HepG2 (cell line): Measurements from ENCODE around the gene ANAPC2. TPM values are rescaled to one million over a fixed set of nuclear protein-coding genes. Genes with fewer than 3 reads are reported as not detected.
A peak's percentile ranks its signal among the peaks of the same experiment; 100 is the strongest.

Source experiments
- ATF1 ChIP-seq: IDR thresholded peaks from 2 replicates; pipeline ENCODE4 v1.6.1; 2016; ENCODE audit warnings: mild to moderate bottlenecking, control low read depth
- CCDC6 ChIP-seq: sonication (generic); formaldehyde crosslinking; IDR thresholded peaks from 2 replicates; pipeline ENCODE4 v1.8.1; 2022; ENCODE audit warnings: mild to moderate bottlenecking, missing genetic modification reagents, moderate library complexity
- GABPB1 ChIP-seq: IDR thresholded peaks from 2 replicates; pipeline ENCODE4 v1.6.1; 2016; ENCODE audit warnings: mild to moderate bottlenecking, missing genetic modification reagents, moderate library complexity, missing compliant biosample characterization
- GTF3A ChIP-seq: sonication (generic); formaldehyde crosslinking; conservative IDR thresholded peaks from 2 replicates; pipeline ENCODE4 v1.4.0; 2020; ENCODE audit warnings: mild to moderate bottlenecking, missing genetic modification reagents
- HNRNPL ChIP-seq: fragments of 200-400 bp; formaldehyde crosslinking; IDR thresholded peaks from 2 replicates; pipeline ENCODE4 v1.6.1; 2017; ENCODE audit warnings: mild to moderate bottlenecking, low read depth, low read length
- HOXA9 ChIP-seq: sonication (generic); formaldehyde crosslinking; IDR thresholded peaks from 2 replicates; pipeline ENCODE4 v1.8.1; 2022; ENCODE audit warnings: missing genetic modification reagents, mild to moderate bottlenecking, moderate library complexity, borderline replicate concordance
- KDM2A ChIP-seq: sonication (generic); formaldehyde crosslinking; IDR thresholded peaks from 2 replicates; pipeline ENCODE4 v1.4.0; 2020; ENCODE audit warnings: low read depth, missing genetic modification reagents, borderline replicate concordance
- MIER2 ChIP-seq: IDR thresholded peaks from 2 replicates; pipeline ENCODE4 v1.6.1; 2016; ENCODE audit warnings: missing biosample characterization, missing genetic modification reagents
- PBX3 ChIP-seq: sonication (generic); formaldehyde crosslinking; IDR thresholded peaks from 2 replicates; pipeline ENCODE4 v1.8.1; 2023; ENCODE audit warnings: missing genetic modification reagents, inconsistent platforms, borderline replicate concordance
- PHF8 ChIP-seq: sonication (generic); formaldehyde crosslinking; IDR thresholded peaks from 2 replicates; pipeline ENCODE4 v1.5.0; 2020; ENCODE audit warnings: missing genetic modification reagents
- PRDM10 ChIP-seq: sonication (generic); formaldehyde crosslinking; IDR thresholded peaks from 2 replicates; pipeline ENCODE4 v1.4.0; 2020; ENCODE audit warnings: low read depth, missing genetic modification reagents
- SALL1 ChIP-seq: sonication (generic); formaldehyde crosslinking; IDR thresholded peaks from 2 replicates; pipeline ENCODE4 v1.8.0; 2022; ENCODE audit warnings: mild to moderate bottlenecking, missing genetic modification reagents
- TFE3 ChIP-seq: IDR thresholded peaks from 2 replicates; pipeline ENCODE4 v1.6.1; 2016
- ZMAT3 ChIP-seq: sonication (generic); formaldehyde crosslinking; conservative IDR thresholded peaks from 2 replicates; pipeline ENCODE4 v1.7.0; 2021; ENCODE audit warnings: missing genetic modification reagents
- ZNF20 ChIP-seq: sonication (generic); formaldehyde crosslinking; IDR thresholded peaks from 2 replicates; pipeline ENCODE4 v1.4.0; 2020; ENCODE audit warnings: mild to moderate bottlenecking, moderate library complexity, missing genetic modification reagents
- ZNF260 ChIP-seq: sonication (generic); formaldehyde crosslinking; IDR thresholded peaks from 2 replicates; pipeline ENCODE4 v1.4.0; 2020; ENCODE audit warnings: missing genetic modification reagents, low read depth, mild to moderate bottlenecking, borderline replicate concordance
- ZNF335 ChIP-seq: sonication (generic); formaldehyde crosslinking; IDR thresholded peaks from 2 replicates; pipeline ENCODE4 v1.4.0; 2020; ENCODE audit warnings: missing genetic modification reagents
- ZNF558 ChIP-seq: sonication (generic); formaldehyde crosslinking; IDR thresholded peaks from 2 replicates; pipeline ENCODE4 v1.9.0; 2022; ENCODE audit warnings: mild to moderate bottlenecking, missing genetic modification reagents, borderline replicate concordance
- ZNF644 ChIP-seq: IDR thresholded peaks from 2 replicates; pipeline ENCODE4 v1.6.1; 2016; ENCODE audit warnings: low read depth
- ZNF670 ChIP-seq: sonication (generic); formaldehyde crosslinking; IDR thresholded peaks from 2 replicates; pipeline ENCODE4 v1.8.0; 2022; ENCODE audit warnings: mild to moderate bottlenecking, missing genetic modification reagents, borderline replicate concordance
- ZNF703 ChIP-seq: sonication (generic); formaldehyde crosslinking; IDR thresholded peaks from 2 replicates; pipeline ENCODE4 v1.5.1; 2020; ENCODE audit warnings: missing genetic modification reagents, mild to moderate bottlenecking, moderate library complexity, borderline replicate concordance
- ZNF720 ChIP-seq: sonication (generic); formaldehyde crosslinking; IDR thresholded peaks from 2 replicates; pipeline ENCODE4 v1.4.0; 2020; ENCODE audit warnings: missing genetic modification reagents
- ZNF766 ChIP-seq: sonication (generic); formaldehyde crosslinking; IDR thresholded peaks from 2 replicates; pipeline ENCODE4 v1.5.0; 2020; ENCODE audit warnings: missing genetic modification reagents, borderline replicate concordance
- ZNF768 ChIP-seq: sonication (generic); formaldehyde crosslinking; IDR thresholded peaks from 2 replicates; pipeline ENCODE4 v1.4.0; 2020; ENCODE audit warnings: missing genetic modification reagents
- ZNF816 ChIP-seq: sonication (generic); formaldehyde crosslinking; IDR thresholded peaks from 2 replicates; pipeline ENCODE4 v1.8.0; 2022; ENCODE audit warnings: missing genetic modification reagents, mild to moderate bottlenecking, borderline replicate concordance
- polyA plus RNA-seq, 8 experiments: library from polyadenylated mRNA; depleted of rRNA in 3 of 8; stranded (reverse) in 7 of 8; unstranded in 1 of 8; fragments of >200 nt; fragmentation: Illumina TruSeq in 4 of 8; extraction: Trizol in 4 of 8; gene quantifications; 2 replicates each; pipeline versions ENCODE4 v1.2.1 to v1.2.3, GENCODE V29; 2011 to 2016; ENCODE audit warnings: low read depth in 4 of 8, missing spikeins in 1 of 8, mixed read lengths in 1 of 8; ENCODE audit not compliant: insufficient read depth in 1 of 8
- total RNA-seq, 5 experiments: library from RNA; depleted of rRNA; stranded (reverse); fragments of >200 nt; fragmentation: Illumina TruSeq; extraction: Trizol; gene quantifications; 2 replicates each; pipeline ENCODE4 v1.2.3, GENCODE V29; 2016; ENCODE audit warnings: low read depth in 1 of 5

ANAPC2 gene
- total and polyA plus RNA-seq, 2 of the 13 experiments (the other 11 are each of a cell fraction or from before 2014, with no cell fraction given) = 12.3 to 15.4 TPM

GRCh38 chr9:137234055-137234697, 45.8 kb upstream of the ANAPC2 start (continued):
- TF ChIP-seq ZNF703 (CRISPR knock-in tag) = no peak
- TF ChIP-seq HNRNPL = 0 out of 2 replicates have a peak, but pooled peaks have one; percentile 51
- TF ChIP-seq ZNF260 (CRISPR knock-in tag) = no peak
- no peak for TF ChIP-seq ZNF20
- TF ChIP-seq PRDM10 (CRISPR knock-in tag) = no peak
- no peak for TF ChIP-seq ZNF558 (CRISPR knock-in tag)
- TF ChIP-seq GABPB1 (CRISPR knock-in tag) = peak; percentile 52; the same call in 1 of the 2 replicates
- TF ChIP-seq ZNF768 = no peak
- no peak for TF ChIP-seq ZMAT3 (CRISPR knock-in tag)
- TF ChIP-seq PHF8 (CRISPR knock-in tag) = 0 out of 2 replicates have a peak, but pooled peaks have one; percentile 15
- TF ChIP-seq CCDC6 (CRISPR knock-in tag) = no peak
- 0 out of 2 replicates have a peak, but pooled peaks have one; percentile 14 for TF ChIP-seq GTF3A (CRISPR knock-in tag)
- TF ChIP-seq KDM2A (CRISPR knock-in tag) = no peak; the same call in 1 of the 2 replicates
- no peak for TF ChIP-seq ATF1 (CRISPR knock-in tag)
- 0 out of 2 replicates have a peak, but pooled peaks have one; percentile 24 for TF ChIP-seq SALL1 (CRISPR knock-in tag)
- no peak for TF ChIP-seq ZNF720 (CRISPR knock-in tag)
- TF ChIP-seq PBX3 (CRISPR knock-in tag) = no peak
- TF ChIP-seq MIER2 (CRISPR knock-in tag) = no peak
- no peak for TF ChIP-seq ZNF644 (CRISPR knock-in tag)
- TF ChIP-seq TFE3 (CRISPR knock-in tag) = no peak
- no peak for TF ChIP-seq ZNF766
- TF ChIP-seq ZNF670 (CRISPR knock-in tag) = no peak
- peak; percentile 49; the same call in 1 of the 2 replicates for TF ChIP-seq HOXA9 (CRISPR knock-in tag)
- TF ChIP-seq ZNF335 (CRISPR knock-in tag) = no peak
- no peak for TF ChIP-seq ZNF816 (CRISPR knock-in tag)
